ENCODE results near the gene QRFPR.
"Not testable (repeated sequence)": the region's sequence is repeated elsewhere in the genome, so short reads cannot be mapped to it uniquely, and the experiment has no call there.

Gene QRFPR

DNA sequence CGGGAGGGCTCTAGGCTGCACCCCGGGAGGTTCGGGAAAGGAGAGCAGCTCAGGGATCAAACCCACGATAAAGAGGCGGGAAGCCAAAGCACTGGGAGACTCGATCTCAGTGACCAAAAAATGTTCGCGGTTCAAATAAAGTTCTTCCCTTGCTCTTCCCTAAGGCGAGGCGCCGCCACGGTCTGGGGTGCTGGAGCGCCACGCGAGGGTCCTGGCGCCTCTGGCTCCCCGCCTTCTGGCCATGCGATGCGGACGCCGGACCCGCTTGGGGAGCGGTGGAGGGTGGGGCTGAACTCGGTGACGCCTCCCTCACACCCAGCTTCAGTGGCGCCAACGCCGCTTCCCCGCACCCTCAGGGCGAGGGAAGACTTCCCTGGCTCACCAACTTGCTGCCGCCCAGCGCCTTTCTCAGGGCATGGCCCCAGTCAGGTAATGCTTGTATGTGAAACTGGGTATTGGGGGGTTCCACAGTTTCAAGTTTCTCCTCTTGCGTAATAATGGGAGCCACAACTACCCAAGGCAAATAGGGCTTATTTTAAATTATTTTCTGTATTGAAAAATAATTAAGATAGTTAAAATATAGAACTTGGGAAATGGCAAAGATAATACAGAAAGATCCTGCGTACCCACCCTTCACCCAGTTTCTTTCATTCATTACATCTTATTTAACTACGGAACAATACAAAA is at the start of gene QRFPR:
Gene QRFPR, minus strand, starts transcription at position 243 of the 687 bp plus-strand sequence. CDS start 371 bp downstream, outside the sequence.
- DNase-seq: no peak

DNA sequence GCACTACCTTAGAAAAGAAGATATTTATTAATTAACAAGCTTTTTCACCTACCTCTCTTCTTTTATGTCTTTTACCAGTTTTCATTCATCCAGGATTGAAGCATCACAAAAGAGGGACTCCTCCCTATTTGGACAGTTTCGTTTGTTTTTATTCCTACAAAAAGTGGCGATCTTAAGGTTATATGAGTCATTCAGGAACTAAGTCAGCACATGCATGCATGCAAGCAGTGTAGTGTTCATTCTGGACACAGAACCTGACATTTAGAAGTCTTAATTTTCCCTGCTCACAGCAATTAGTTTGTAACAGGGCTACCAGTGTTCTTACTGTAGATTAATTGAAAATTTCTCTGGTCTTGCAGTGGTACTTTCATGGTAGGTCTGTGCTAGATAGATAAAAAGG is 47.9 kb upstream of the QRFPR start:
- no peak for DNase-seq

DNA sequence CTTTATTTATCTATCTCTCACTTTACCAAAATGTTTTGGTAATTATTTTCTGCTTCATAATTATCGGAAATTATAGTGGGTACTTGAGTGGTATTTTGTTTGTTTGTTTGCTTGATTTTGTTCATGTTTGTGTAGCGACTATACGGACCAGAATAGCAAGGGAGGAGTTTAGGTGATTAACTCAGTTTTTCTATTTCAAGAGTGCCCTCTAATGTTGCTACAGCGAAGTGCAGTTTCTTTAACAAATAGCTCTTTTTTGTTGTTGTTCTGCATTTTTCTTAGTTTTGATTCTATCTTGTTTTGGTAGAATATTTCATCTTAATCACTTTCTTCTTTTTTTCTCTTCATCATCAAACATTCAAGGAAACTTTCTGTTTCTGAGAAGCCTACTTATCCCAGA is 40.8 kb upstream of the QRFPR start:
- no peak for DNase-seq

DNA sequence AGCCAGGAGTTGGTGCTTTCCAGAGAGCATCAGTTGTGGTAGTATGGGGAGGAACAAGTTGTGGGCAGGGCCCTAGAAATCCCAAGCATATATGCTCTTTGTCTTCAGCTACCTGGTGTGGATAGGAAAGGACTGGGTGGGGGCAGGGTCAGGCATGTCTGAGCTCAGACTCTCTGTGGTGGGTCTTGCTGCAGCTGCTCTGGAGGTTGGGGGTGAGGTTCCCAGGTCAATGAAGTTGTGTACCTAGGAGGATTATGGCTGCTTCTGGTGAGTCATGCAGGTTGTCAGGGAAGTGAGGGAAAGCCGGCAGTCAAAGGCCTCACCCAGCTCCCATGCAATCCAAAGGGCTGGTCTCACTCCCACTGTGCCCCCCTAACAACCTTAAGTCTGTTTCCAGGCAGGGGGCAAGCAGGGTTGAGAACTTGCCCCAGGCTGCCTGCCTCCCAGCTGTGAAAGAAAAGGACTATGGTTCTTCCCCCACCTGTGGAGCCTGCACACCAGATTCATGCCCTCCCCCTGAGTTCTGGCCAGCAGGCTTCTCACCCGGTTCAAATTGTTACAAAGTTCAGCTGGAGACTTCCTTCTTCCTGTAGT is 30.4 kb upstream of the QRFPR start:
- no peak for DNase-seq

DNA sequence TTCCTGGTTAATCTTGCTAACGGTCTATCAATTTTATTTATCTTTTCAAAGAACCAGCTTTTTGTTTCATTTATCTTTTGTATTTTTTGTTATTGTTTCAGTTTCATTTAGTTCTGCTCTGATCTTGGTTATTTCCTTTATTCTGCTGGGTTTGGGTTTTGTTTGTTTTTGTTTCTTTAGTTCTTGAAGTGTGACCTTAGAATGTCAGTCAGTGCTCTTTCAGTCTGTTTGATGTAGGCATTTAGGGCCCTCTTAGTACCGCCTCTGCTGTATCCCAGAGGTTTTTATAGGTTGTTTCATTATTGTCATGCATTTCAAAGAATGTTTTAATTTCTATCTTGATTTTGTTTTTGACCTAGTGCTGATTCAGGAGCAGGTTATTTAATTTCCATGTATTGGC is 27.7 kb upstream of the QRFPR start:
- DNase-seq: not testable (repeated sequence)

DNA sequence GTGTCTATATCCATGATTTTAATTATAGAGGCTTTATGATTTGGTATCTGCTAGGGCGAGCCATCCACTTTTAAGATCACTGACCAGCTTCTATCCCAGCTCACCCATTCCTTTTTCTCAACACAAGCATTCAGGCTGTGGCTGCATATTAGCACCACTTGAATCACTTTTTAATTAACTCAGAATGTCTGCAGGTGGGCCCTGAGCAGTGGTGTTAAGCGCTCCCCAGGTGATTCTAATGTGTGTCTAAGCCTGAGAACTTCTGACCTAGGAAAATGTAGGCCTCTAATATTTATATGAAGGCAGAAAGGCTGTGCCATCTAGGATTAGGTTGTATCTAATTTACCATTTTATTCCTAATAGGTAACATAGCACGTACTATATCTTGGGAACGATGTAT is 19.8 kb upstream of the QRFPR start:
- DNase-seq: no peak

DNA sequence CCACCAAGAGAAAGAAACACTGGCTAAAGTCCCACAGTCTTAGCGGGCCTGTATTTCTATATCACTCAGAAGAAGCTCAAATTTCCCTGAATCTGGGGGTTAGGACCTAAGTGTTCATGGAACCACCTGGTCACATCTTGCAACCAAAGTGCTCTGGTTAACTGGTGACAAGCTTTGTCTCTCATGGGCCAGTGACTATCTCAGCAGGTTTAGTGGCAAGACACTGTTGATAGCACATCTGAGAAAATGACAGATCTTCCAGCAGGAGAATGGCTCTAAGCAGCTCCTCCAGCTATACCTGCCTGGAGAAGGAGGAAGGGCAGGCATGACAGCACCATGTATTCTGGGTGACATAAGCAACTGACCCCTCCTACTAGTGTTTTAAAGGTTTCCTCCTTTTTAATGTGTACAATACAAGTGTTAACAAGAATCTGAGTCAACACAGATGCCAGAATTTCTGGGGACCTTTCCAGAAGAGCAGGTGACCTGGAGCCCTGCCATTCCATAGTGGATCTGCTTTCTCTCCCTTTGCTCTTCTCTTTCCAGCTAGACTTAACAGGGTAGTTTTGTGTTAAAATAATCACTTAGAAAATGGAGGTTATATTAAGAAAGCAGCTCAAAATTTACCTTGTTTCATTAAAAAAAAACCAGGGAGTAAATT is 17.3 kb upstream of the QRFPR start:
- no peak for DNase-seq

DNA sequence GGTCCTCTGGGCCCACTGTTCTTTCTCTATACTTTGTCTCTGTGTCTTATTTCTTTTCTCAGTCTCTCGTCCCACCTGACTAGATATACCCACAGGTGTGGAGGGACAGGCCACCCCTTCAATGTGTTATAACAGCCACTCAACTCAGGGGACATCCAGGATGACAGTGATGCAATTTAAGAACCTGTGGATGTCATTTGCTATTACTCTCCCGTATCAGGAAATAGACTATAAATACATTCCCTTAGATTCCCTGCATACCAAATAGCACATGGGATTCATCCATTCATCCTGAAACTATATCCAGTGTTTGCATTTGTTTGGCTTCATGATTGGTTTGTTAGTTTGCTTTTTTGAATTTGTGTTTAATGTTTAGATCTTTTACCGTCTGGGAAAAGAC is 16.6 kb upstream of the QRFPR start:
- DNase-seq: no peak

DNA sequence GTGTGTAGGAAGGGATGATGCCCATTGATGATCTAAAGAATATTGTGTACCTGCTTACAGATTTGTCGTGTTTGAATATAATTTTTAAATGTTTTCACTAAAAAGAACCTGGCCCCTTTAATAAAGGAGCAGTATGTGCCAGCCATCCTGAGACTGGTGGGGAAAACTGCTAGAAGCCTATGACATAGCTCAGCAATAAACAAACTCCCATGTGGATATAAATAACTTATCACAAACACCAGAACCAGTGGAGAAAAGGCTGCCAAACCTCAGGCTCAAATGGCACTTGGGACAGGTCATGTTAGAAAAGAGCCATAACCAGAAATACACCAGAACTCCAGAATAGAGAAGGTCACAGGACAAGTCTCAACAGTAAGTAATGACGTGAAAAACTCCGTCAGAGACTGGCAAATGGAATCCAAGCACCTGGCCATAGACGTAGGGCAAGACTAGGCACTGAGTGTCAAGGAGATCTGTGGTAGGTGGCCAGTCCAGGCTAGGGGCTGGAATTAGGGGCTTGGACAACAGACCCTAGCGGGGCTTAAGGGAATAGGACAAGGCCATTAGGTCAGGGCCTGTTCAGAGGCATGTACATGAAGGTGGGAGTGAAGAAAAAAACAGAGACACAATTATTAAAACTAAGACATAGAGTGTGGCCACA is 11.7 kb upstream of the QRFPR start:
- DNase-seq: no peak

DNA sequence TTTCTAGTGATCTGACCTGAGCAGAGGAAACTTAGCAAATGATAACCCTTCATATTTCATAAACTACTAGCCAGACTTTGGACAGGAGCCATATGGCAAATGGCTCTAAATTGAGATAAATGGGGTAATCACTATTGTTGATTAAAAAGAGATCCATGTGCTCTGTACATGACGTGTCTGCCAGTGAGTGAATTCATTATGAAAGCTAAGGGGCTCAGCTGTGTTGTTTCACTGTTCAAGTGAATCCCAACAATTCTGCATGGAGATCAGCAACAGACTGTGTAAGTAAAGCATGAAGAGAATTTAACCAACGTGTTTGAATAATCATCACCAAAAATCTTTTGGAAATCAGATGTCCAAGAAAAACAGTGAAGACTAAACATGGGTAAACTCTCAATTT is 9.5 kb upstream of the QRFPR start:
- DNase-seq: no peak

DNA sequence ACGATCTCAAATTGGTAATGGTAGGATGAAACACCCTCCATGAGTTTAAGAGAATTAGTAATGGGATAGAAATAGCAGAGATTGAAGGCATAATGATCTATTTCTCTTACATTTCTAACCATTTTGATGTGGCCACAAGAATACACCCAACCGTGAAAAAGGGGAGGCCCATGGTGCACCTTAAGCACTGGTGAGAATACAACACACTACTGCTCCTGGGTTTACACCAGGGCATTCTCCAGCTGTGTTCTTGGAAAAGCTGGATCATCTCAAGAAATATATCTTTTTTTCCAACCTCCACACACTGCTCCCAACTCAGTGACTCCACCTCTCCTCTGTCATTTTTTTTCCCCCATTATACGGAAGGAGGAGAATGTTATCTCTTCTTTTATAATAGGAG is 1.5 kb downstream of the QRFPR start:
- DNase-seq: no peak

DNA sequence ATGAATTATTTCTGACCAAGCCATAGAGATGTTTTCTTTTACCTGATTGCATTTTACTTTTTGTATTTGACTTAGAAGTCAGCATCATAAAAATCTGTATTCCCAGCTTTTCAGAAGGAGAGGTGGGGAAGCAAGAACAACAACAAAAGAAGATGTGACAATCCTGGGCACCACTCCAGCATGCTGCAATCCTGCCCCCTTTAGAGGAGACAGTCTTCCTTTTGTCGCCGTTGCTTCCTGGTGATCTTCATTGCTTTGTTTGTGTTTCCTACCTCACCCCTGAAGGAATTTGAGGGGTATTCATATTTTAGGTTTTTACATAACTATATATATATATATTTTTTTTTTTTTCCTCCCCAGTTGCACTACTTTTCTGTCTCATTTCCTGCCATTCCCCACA is 3.7 kb downstream of the QRFPR start:
- DNase-seq: no peak

DNA sequence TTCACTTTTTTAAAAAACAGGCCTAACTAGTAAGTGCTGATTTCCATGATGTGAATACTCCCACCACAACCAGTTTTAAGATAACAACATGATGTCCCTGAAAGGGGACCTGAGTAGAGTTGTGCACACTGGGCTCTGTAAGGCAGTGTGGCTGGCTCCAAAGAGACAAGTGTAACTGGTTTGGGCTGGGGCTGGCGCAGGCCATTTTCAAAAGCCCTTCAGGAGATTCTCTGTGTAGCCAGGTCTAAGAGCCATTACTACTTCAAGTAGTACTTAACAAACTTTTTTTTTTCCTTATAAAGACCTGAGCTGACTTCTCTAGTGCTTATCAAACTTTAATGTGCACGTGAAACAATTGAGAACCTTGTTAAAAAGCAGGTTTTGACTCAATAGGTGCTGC is 4.3 kb downstream of the QRFPR start:
- no peak for DNase-seq

DNA sequence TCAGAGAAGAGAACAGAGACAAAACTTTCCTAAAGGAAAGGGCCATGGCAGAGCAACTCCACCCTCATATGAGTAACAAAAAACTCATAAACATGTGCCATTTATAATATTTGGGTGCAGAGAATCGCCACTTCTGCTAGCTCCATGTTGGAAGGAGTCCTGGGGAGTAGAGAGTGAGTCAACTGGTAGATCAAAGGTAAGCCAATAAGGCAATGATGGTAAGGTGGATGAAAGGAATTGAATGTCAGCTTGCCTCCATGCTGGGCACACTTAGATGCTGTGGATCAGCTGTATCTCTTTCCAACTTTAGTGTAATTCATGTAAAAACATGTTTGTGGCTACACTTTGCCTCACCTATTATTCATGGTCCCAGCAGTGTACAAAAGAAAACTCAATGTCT is 4.7 kb downstream of the QRFPR start:
- DNase-seq: no peak

DNA sequence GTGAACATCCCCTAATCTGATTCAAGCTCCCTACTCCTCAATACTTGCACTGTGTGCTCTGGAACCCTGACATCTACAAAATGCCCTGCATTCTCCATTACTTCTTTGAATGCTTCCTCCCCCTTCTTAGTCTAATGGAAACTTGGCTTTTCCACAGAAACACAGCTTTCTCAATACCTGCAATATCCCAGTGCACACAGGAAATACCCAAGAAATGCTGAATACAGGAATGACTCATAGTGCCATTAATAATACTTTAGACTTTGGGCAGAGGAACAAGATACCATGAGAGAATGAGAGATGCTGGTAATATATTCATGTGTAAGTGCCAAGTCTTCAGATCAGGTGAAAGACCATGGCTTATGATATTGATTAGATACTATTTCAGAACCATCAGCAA is 5.6 kb downstream of the QRFPR start:
- no peak for DNase-seq

DNA sequence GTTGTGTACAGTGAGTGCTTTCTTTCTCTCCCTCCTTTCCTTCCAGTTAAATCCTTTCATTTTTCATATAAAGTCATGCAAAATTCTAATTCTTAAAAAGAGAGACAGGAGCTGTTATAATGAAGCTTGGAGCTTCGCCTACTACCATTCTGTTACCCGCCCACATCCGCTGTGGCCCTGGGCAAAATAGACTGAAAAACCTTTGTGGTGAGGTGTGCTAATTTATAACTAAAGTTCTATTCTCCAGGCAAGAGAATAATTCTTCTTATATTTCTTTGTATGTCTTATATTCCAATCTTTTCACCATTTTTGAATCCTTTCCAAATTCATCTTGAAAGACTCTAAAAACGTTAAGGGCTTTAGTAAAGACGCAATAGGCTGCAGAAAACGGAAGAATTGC is 7.0 kb downstream of the QRFPR start:
- no peak for DNase-seq

DNA sequence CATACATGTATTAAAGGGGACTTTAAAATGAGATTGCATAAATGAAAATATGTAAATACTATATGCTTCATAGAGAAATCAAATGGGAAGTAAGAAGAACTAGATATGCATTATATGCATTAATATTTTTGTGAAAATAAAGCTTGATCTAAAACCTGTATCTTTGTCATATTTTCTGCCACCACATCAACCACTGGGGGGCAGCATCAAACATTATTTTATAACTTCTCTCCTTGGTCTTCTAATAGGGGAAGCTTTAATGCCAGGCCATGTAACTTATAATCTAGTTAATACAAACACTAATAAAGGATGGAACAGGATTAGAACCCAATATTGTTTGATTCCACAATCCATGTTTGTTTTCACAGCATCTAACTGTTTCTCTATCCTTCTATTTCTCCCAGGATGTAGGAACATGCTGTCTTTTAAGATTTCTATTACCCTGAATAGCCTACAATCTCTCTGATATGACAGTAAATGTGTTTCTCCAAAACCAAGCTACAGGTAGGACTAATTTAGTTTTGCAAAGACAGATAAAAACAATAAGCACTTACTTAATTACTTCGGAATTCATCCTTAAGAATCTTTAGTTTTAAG is 10.0 kb downstream of the QRFPR start:
- DNase-seq: peak; percentile 34

DNA sequence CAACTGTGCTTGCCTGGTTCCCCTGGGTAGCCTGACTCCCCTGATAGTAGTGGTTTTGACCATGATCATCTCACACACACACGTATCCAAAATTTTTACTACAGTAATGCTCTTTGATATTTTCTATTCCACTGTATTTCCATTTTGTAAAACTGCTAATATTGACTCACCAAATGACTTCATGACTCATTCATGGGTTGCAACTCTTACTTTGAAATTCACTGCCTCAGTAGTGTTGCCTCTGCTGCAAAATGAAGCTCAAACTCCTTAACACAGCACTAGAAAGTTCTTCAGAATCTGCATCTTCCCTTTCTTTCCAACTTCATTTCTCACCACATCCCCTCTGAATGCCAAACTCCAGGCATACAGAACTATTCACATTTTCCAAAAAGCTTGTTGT is 20.3 kb downstream of the QRFPR start:
- DNase-seq: no peak

DNA sequence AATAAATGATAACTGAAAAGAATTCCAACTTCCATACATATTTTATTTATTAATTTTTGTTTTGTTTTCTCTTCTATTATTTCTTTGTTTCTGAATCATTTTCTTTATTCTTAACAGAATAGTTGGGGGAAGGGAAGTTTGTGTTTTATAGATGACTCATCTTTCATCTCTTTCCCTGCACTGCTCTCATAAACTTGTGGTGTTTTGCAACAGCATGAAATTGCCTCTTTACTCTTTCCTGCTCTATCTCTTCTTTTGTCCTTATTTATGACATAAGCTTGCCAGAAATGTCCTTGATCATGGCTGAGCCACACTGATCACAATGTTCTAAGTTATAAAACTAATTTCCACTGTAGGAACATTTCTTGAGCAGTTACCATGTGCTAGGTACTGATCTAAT is 22.3 kb downstream of the QRFPR start:
- DNase-seq: no peak

DNA sequence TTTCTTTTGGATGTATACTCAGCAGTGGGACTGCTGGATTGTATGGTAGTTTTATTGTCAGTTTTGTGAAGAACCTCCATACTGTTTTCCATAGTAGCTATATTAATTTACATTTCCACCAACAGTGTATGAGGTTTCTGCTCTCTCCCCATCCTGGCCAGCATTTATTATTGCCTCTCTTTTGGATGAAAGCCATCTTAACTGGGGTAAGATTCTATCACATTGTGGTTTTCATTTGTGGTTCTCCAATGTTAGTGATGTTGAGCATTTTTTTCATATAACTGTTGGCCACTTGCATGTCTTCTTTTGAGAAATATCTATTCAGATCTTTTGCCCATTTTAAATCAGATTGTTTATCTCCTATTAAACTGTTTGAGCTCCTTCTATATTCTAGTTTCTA is 27.6 kb downstream of the QRFPR start:
- DNase-seq: no peak

DNA sequence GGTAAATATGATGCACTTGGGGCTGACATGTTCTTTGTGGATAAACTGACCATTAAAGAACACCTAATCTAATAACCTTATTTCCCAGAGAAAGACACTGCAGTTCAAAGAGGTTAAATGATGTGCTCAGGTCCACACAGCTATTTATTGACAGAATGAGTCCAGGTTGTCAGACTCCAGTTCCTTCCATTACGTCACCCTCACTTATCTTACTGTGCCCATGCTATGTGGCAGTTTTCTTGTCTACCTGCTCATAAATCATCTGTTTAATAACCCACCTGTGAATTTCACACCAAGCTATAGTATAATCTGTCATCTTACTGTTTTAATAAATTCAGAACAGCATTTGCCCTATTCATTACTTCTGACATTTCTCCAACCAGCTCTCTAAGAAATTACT is 36.7 kb downstream of the QRFPR start:
- DNase-seq: no peak

DNA sequence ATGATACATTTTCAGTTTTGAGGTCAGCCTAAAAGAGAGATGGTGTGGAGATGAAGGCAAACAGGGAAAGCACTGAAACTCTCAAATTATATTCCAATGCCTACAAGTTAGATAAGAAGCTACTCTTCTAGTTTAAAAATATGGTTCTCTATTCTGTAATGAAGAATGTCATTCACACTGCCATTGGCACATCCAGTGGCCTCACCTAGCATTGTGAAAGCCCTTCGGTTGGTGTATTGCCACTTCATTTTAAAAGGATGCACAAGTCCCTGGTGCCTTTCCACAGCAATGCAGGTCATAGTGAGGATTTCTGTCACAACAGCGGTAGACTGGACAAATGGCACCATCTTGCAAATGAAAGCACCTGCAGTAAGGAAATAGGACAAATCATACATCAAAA is 40.6 kb downstream of the QRFPR start:
- no peak for DNase-seq

DNA sequence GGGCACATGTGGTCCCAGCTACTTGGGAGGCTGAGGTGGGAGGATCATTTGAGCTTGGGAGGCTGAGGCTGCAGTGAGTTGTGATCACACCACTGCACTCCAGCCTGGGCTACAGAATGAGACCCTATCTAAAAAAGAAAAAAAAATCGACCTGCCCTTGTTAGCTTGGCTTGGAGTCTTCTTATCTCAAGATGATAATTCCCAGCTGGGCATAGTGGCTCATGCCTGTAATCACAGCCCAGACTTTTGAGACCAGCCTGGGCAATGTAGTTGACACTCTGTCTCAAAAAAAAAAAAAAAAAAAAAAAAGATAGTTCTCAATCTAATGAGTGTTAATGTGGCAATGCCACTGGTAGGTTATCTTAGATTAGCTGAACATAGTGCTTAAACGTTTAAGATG is 41.0 kb downstream of the QRFPR start:
- DNase-seq: no peak

DNA sequence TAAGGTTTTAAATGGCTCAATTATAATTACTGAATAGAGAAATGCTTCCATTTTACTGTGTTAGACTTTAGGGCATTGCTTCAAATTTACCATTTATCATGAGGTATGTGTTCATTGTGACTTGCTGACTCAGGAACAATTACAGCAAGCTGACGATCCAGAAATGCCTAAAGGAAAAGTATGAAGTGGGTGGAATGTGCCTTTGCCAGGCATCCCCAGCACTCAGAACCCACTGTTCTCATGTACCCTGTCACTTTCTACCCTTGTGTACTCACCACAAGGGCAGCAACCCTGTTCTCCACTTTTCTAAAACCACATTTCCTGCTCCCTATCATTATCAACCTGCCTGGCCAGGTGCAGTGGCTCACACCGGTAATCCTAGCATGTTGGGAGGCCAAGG is 41.5 kb downstream of the QRFPR start:
- DNase-seq: no peak
